Stomach (tissue), 4 donors: ENCODE data around the gene PLAGL1.

Source experiments
- POLR2AphosphoS5 ChIP-seq, 3 donors: sonication (generic); formaldehyde crosslinking; IDR thresholded peaks; one replicate each; pipeline ENCODE4 v1.6.1; 2016; ENCODE audit warnings: antibody characterized with exemption in 3 of 3
- TF ChIP-seq, protein P1 (sequence below), 7 experiments: fragments of 450-650 bp in 4 of 7; fragments of 200-600 bp in 3 of 7; sonication (generic) in 3 of 7; IDR thresholded peaks; one replicate each; pipeline ENCODE4 v1.5.1; 2016 to 2019; ENCODE audit warnings: antibody characterized with exemption in 7 of 7, control low read depth in 2 of 7, mild to moderate bottlenecking in 1 of 7

DNA sequence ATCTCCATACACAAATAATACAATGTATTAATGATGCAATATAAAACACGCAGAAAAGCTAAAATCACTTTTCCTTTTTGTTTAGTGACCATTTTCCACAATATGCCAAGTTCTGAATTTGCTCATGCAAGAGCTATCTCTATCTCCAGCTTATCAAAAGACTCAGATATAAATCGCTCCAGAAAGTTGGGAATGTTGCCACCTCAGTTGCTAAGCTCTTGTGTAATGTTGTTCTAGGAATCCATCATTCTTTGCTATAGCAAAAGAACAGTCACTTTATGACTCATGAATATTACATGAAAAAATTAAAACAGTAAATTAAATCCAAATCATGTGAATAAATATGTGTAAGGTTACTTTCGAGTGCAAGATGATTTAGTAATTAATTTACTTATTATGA lies 8.7 kb downstream of the PLAGL1 start:
- TF ChIP-seq, protein P1, sequence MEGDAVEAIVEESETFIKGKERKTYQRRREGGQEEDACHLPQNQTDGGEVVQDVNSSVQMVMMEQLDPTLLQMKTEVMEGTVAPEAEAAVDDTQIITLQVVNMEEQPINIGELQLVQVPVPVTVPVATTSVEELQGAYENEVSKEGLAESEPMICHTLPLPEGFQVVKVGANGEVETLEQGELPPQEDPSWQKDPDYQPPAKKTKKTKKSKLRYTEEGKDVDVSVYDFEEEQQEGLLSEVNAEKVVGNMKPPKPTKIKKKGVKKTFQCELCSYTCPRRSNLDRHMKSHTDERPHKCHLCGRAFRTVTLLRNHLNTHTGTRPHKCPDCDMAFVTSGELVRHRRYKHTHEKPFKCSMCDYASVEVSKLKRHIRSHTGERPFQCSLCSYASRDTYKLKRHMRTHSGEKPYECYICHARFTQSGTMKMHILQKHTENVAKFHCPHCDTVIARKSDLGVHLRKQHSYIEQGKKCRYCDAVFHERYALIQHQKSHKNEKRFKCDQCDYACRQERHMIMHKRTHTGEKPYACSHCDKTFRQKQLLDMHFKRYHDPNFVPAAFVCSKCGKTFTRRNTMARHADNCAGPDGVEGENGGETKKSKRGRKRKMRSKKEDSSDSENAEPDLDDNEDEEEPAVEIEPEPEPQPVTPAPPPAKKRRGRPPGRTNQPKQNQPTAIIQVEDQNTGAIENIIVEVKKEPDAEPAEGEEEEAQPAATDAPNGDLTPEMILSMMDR (IDR thresholded peaks at IDR 0.05), result no peak
- TF ChIP-seq POLR2AphosphoS5 (IDR thresholded peaks at IDR 0.05), result no peak
